Cerebellar nuclear complex (tissue), 1 donor: ENCODE measurements around the gene SAT1.
A peak's percentile ranks its signal among the peaks of the same experiment; 100 is the strongest.

Source experiments
- DNase-seq, 2 experiments: peaks; one replicate each; lab custom pipeline; 2025; lab: John Stamatoyannopoulos, UW

Gene SAT1

GRCh38 chrX:23776363-23776762 is 6.6 kb upstream of the SAT1 start:
- DNase-seq, result no peak

GRCh38 chrX:23779025-23779424 is 3.9 kb upstream of the SAT1 start:
- DNase-seq, result no peak

GRCh38 chrX:23782455-23782854 is 518 bp upstream of the SAT1 start:
- no peak for DNase-seq

GRCh38 chrX:23783589-23784469 is 856 bp downstream of the SAT1 start:
- no peak for DNase-seq

GRCh38 chrX:23784470-23785331 is 1.7 kb downstream of the SAT1 start:
- DNase-seq, result no peak

GRCh38 chrX:23785580-23785979 is 2.6 kb downstream of the SAT1 start:
- DNase-seq, result no peak

- no peak for DNase-seq
These were observed 3.4 kb downstream of the SAT1 start for GRCh38 chrX:23786268-23786815.

- DNase-seq, result no peak
These were observed 4.8 kb downstream of the SAT1 start for GRCh38 chrX:23787745-23788118.

- no peak for DNase-seq
These were observed 5.5 kb downstream of the SAT1 start for GRCh38 chrX:23788521-23788920.

- DNase-seq, result no peak
These were observed 6.0 kb downstream of the SAT1 start for GRCh38 chrX:23788946-23789345.

GRCh38 chrX:23789386-23790154 is 6.6 kb downstream of the SAT1 start:
- peak in 1 of 2 experiments; percentile 9 for DNase-seq

- no peak for DNase-seq
These were observed 7.2 kb downstream of the SAT1 start for GRCh38 chrX:23790155-23790497.

- no peak for DNase-seq
These were observed 10.0 kb downstream of the SAT1 start for GRCh38 chrX:23792861-23793553.

GRCh38 chrX:23795221-23795620 is 12.2 kb downstream of the SAT1 start:
- DNase-seq, result no peak

GRCh38 chrX:23797371-23798128 is 14.6 kb downstream of the SAT1 start:
- DNase-seq, result no peak

GRCh38 chrX:23799469-23800065 is 16.6 kb downstream of the SAT1 start:
- DNase-seq, result no peak

- DNase-seq, result no peak
These were observed 19.5 kb downstream of the SAT1 start for GRCh38 chrX:23802431-23802830.

GRCh38 chrX:23803931-23804381 is 21.0 kb downstream of the SAT1 start:
- no peak for DNase-seq

- DNase-seq, result no peak
These were observed 21.6 kb downstream of the SAT1 start for GRCh38 chrX:23804578-23804977.

- DNase-seq, result no peak
These were observed 22.4 kb downstream of the SAT1 start for GRCh38 chrX:23805389-23805788.
